ENCODE measurements around the gene TIAL1.

GRCh38 chr10:119613741-119614140 is 17.0 kb upstream of the TIAL1 start:
- TF ChIP-seq POLR2A (IDR thresholded peaks at IDR 0.05) (no peak), CTCF (IDR thresholded peaks at IDR 0.05) (no peak)

All from body of pancreas (tissue), 4 donors.